H1 (cell line): ENCODE results near the gene MBNL2. TPM values are rescaled to one million over a fixed set of nuclear protein-coding genes. Genes with fewer than 3 reads are reported as not detected.

Experiments used
- CTCF ChIA-PET: fragments of 300-600 bp; sonication (Branson Sonifier 250); formaldehyde crosslinking; loops from one replicate; lab custom pipeline; 2021; ENCODE audit not compliant: partially characterized antibody; lab: Charles Lee
- POLR2A ChIA-PET: fragments of 300-600 bp; sonication (Branson Sonifier 250); formaldehyde crosslinking; loops from one replicate; lab custom pipeline; 2021; ENCODE audit warnings: inconsistent platforms; ENCODE audit not compliant: partially characterized antibody; lab: Charles Lee
- DNase-seq, 2 experiments: peaks; one replicate each; pipeline versions ENCODE4 v3.0.0 to v3.0.0-alpha.2; 2010 to 2022; ENCODE audit warnings: low spot score in 2 of 2, low read depth in 1 of 2, mixed read lengths in 1 of 2
- FAIRE-seq: peaks from 2 replicates; lab custom pipeline; 2011; peaks lifted over from hg19 to GRCh38; lab: Jason Lieb, UNC
- H2AFZ ChIP-seq: 2 replicates; pipeline ENCODE4 v1.8.1; 2012; ENCODE audit warnings: low read length, inconsistent platforms
- H2AK5ac ChIP-seq: 2 replicates; pipeline ENCODE4 v1.6.1; 2013; ENCODE audit warnings: low read depth, low read length
- H2BK120ac ChIP-seq: replicated peaks from 2 replicates; pipeline ENCODE3; 2013; ENCODE audit warnings: low read depth, low read length, inconsistent platforms
- H2BK12ac ChIP-seq: 2 replicates; pipeline ENCODE4 v1.6.1; 2013; ENCODE audit warnings: low read depth, low read length
- H2BK15ac ChIP-seq: 2 replicates; pipeline ENCODE4 v1.6.1; 2013; ENCODE audit warnings: low read length
- H2BK20ac ChIP-seq: 2 replicates; pipeline ENCODE4 v1.6.1; 2013; ENCODE audit warnings: low read length
- H2BK5ac ChIP-seq: 2 replicates; pipeline ENCODE4 v1.6.1; 2013; ENCODE audit warnings: low read depth, low read length
- H3K14ac ChIP-seq: 2 replicates; pipeline ENCODE4 v1.6.1; 2013; ENCODE audit warnings: inconsistent platforms; ENCODE audit not compliant: insufficient read length
- H3K18ac ChIP-seq: 2 replicates; pipeline ENCODE4 v1.6.1; 2013; ENCODE audit warnings: low read length; ENCODE audit errors: extremely low read depth
- H3K23ac ChIP-seq: 2 replicates; pipeline ENCODE4 v1.6.1; 2013; ENCODE audit warnings: inconsistent platforms; ENCODE audit not compliant: insufficient read length
- H3K23me2 ChIP-seq: 2 replicates; pipeline ENCODE4 v1.6.1; 2013; ENCODE audit warnings: low read depth, low read length
- H3K27ac ChIP-seq: 2 replicates; pipeline ENCODE4 v1.6.1; 2011; ENCODE audit warnings: low read depth, low read length, inconsistent platforms
- H3K27me3 ChIP-seq, 4 experiments: replicated peaks in 1 of 4; 1 replicate in 1 of 4; 2 replicates in 3 of 4; pipeline versions ENCODE4 v1.6.1 to v1.8.1; 2011 to 2013; ENCODE audit warnings: low read length in 3 of 4, mild to moderate bottlenecking in 3 of 4, inconsistent platforms in 2 of 4, mixed read lengths in 2 of 4, moderate library complexity in 1 of 4; ENCODE audit not compliant: control insufficient read depth in 3 of 4, insufficient read depth in 3 of 4; ENCODE audit errors: extremely low read depth in 1 of 4
- H3K36me3 ChIP-seq, 4 experiments: 2 replicates each; pipeline versions ENCODE4 v1.6.1 to v1.8.1; 2011 to 2013; ENCODE audit warnings: mild to moderate bottlenecking in 4 of 4, low read length in 3 of 4, moderate library complexity in 2 of 4, control low read depth in 1 of 4, inconsistent platforms in 1 of 4; ENCODE audit not compliant: insufficient read depth in 4 of 4, control insufficient read depth in 2 of 4
- H3K4ac ChIP-seq: replicated peaks from 2 replicates; pipeline ENCODE3; 2013; ENCODE audit warnings: low read length, low read depth, mixed read lengths, inconsistent platforms; ENCODE audit not compliant: insufficient read length
- H3K4me1 ChIP-seq, 4 experiments: replicated peaks in 1 of 4; 1 replicate in 1 of 4; 2 replicates in 3 of 4; pipeline versions ENCODE4 v1.6.1 to v1.8.1; 2011 to 2013; ENCODE audit warnings: low read length in 3 of 4, inconsistent platforms in 2 of 4, mixed read lengths in 1 of 4; ENCODE audit not compliant: insufficient read depth in 4 of 4, control insufficient read depth in 3 of 4
- H3K4me2 ChIP-seq, 2 experiments: 2 replicates each; pipeline versions ENCODE4 v1.6.1 to v1.8.1; 2011 to 2013; ENCODE audit warnings: low read depth in 2 of 2, low read length in 2 of 2, control low read depth in 1 of 2, inconsistent platforms in 1 of 2, mild to moderate bottlenecking in 1 of 2; ENCODE audit not compliant: insufficient read depth in 1 of 2
- H3K4me3 ChIP-seq, 4 experiments: fragments of 200-600, 300-600 bp in 1 of 4; sonication (generic), shearing (Covaris generic), sonication (Bioruptor Twin) in 1 of 4; 2 replicates each; pipeline versions ENCODE4 v1.5.1 to v1.8.1; 2011 to 2016; ENCODE audit warnings: low read length in 4 of 4, low read depth in 3 of 4, control low read depth in 2 of 4, inconsistent platforms in 2 of 4, mild to moderate bottlenecking in 2 of 4, mixed read lengths in 1 of 4, moderate library complexity in 1 of 4; ENCODE audit not compliant: insufficient read depth in 2 of 4; ENCODE audit errors: extremely low read depth in 1 of 4
- H3K56ac ChIP-seq: replicated peaks from 2 replicates; pipeline ENCODE3; 2013; ENCODE audit warnings: low read depth, mild to moderate bottlenecking, mixed read lengths, low read length, inconsistent platforms; ENCODE audit not compliant: insufficient read length
- H3K79me1 ChIP-seq: 2 replicates; pipeline ENCODE4 v1.6.1; 2013; ENCODE audit warnings: low read depth, low read length, control low read depth
- H3K79me2 ChIP-seq, 2 experiments: 2 replicates each; pipeline versions ENCODE4 v1.6.1 to v1.8.1; 2012 to 2013; ENCODE audit warnings: low read length in 2 of 2, mild to moderate bottlenecking in 2 of 2, inconsistent platforms in 1 of 2; ENCODE audit not compliant: insufficient read depth in 2 of 2, control insufficient read depth in 1 of 2
- H3K9ac ChIP-seq, 4 experiments: replicated peaks in 1 of 4; 1 replicate in 1 of 4; 2 replicates in 3 of 4; pipeline versions ENCODE4 v1.6.1 to v1.8.1; 2011 to 2013; ENCODE audit warnings: low read depth in 3 of 4, low read length in 3 of 4, control low read depth in 2 of 4, mild to moderate bottlenecking in 2 of 4, moderate library complexity in 2 of 4, inconsistent platforms in 1 of 4; ENCODE audit errors: extremely low read depth in 1 of 4
- H3K9me3 ChIP-seq, 2 experiments: 2 replicates each; pipeline versions ENCODE4 v1.6.1 to v1.8.1; 2012 to 2013; ENCODE audit warnings: mild to moderate bottlenecking in 2 of 2, moderate library complexity in 2 of 2, control low read depth in 1 of 2, inconsistent platforms in 1 of 2, low read depth in 1 of 2, low read length in 1 of 2, mixed read lengths in 1 of 2; ENCODE audit not compliant: insufficient read depth in 2 of 2
- H4K20me1 ChIP-seq, 2 experiments: replicated peaks in 1 of 2; 2 replicates each; pipeline versions ENCODE3 to v1.8.1; 2011 to 2013; ENCODE audit warnings: inconsistent platforms in 2 of 2, low read length in 2 of 2, mild to moderate bottlenecking in 1 of 2; ENCODE audit not compliant: insufficient read depth in 2 of 2, control insufficient read depth in 1 of 2
- H4K5ac ChIP-seq: 2 replicates; pipeline ENCODE4 v1.6.1; 2013; ENCODE audit warnings: low read length, low read depth, mixed read lengths, inconsistent platforms; ENCODE audit not compliant: insufficient read length
- H4K8ac ChIP-seq: 2 replicates; pipeline ENCODE4 v1.8.0; 2013; ENCODE audit warnings: mild to moderate bottlenecking, moderate library complexity, low read length, inconsistent platforms; ENCODE audit not compliant: insufficient read depth; ENCODE audit errors: extremely low read depth
- H4K91ac ChIP-seq: replicated peaks from 2 replicates; pipeline ENCODE3; 2013; ENCODE audit warnings: low read length, mixed read lengths, inconsistent platforms; ENCODE audit not compliant: insufficient read length
- BCL11A ChIP-seq, 2 experiments: IDR thresholded peaks; one replicate each; pipeline ENCODE4 v1.6.1; 2011; ENCODE audit warnings: low read depth in 2 of 2, low read length in 2 of 2, mild to moderate bottlenecking in 2 of 2
- EGR1 ChIP-seq: IDR thresholded peaks from 2 replicates; pipeline ENCODE4 v1.6.1; 2011; ENCODE audit warnings: low read depth, low read length, borderline replicate concordance
- KDM5A ChIP-seq: fragments of 200-600 bp; IDR thresholded peaks from 2 replicates; pipeline ENCODE4 v1.7.1; 2012; ENCODE audit warnings: mild to moderate bottlenecking, low read length, inconsistent platforms, mixed read lengths
- POLR2A ChIP-seq, 2 experiments: IDR thresholded peaks; 1 replicate in 1 of 2; 2 replicates in 1 of 2; pipeline ENCODE4 v1.6.1; 2011; ENCODE audit warnings: low read depth in 2 of 2, low read length in 2 of 2, mild to moderate bottlenecking in 2 of 2; ENCODE audit errors: control extremely low read depth in 1 of 2
- RBBP5 ChIP-seq: IDR thresholded peaks from 2 replicates; pipeline ENCODE4 v1.7.1; 2012; ENCODE audit warnings: low read depth, mild to moderate bottlenecking, inconsistent platforms, low read length, moderate library complexity, borderline replicate concordance
- SP4 ChIP-seq: IDR thresholded peaks from 2 replicates; pipeline ENCODE4 v1.6.1; 2012; ENCODE audit warnings: low read length, inconsistent platforms
- TCF12 ChIP-seq: IDR thresholded peaks from 2 replicates; pipeline ENCODE4 v1.6.1; 2011; ENCODE audit warnings: low read depth, mild to moderate bottlenecking, low read length
- WGBS, 2 experiments: shearing (Covaris generic) in 1 of 2; methylation state at CpG; one replicate each; pipeline versions ENCODE4 v1.1.6 to v1.1.7; 2013 to 2015; ENCODE audit warnings: low lambda C conversion rate in 2 of 2, mixed read lengths in 2 of 2, inconsistent platforms in 1 of 2, low coverage in 1 of 2, missing lambda C conversion rate in 1 of 2; ENCODE audit not compliant: insufficient replicate concordance in 2 of 2, insufficient coverage in 1 of 2, insufficient read length in 1 of 2; ENCODE audit errors: extremely low coverage in 1 of 2, missing lambda C conversion rate in 1 of 2; 5-methylcytosine and 5-hydroxymethylcytosine counted together
- polyA plus RNA-seq, 7 experiments: library from polyadenylated mRNA; depleted of rRNA in 3 of 7; stranded (reverse) in 5 of 7; unstranded in 2 of 7; fragments of >200 nt in 5 of 7; fragments of 200-250 nt in 2 of 7; gene quantifications; 1 replicate in 5 of 7; 2 replicates in 1 of 7; 4 replicates in 1 of 7; pipeline versions ENCODE4 v1.2.1 to v1.2.3, GENCODE V29; 2011 to 2013; ENCODE audit warnings: missing spikeins in 2 of 7, mixed read lengths in 2 of 7
- total RNA-seq: library from RNA; stranded (reverse); fragmentation: NEBNext Ultra II Directional; extraction: Animal tissue kit (Norgen Biotek cat#: 25700); gene quantifications from 2 replicates; pipeline ENCODE4 v1.2.1, GENCODE V29; 2021
- TF ChIP-seq, protein P1 (sequence below): IDR thresholded peaks from 2 replicates; pipeline ENCODE4 v1.6.1; 2012; ENCODE audit warnings: low read length, inconsistent platforms
- TF ChIP-seq, protein P2 (sequence below), 3 experiments: IDR thresholded peaks; 1 replicate in 2 of 3; 2 replicates in 1 of 3; pipeline versions ENCODE4 v1.5.1 to v1.6.1; 2011; ENCODE audit warnings: low read length in 3 of 3, mild to moderate bottlenecking in 3 of 3, inconsistent platforms in 2 of 3, low read depth in 1 of 3, moderate library complexity in 1 of 3; ENCODE audit not compliant: insufficient read depth in 1 of 3; ENCODE audit errors: control extremely low read depth in 1 of 3

The MBNL2 gene
- total and polyA plus RNA-seq, 2 of the 8 experiments (the other 6 are each of a cell fraction or from before 2014, with no cell fraction given) = 1.0 to 2.6 TPM

DNA sequence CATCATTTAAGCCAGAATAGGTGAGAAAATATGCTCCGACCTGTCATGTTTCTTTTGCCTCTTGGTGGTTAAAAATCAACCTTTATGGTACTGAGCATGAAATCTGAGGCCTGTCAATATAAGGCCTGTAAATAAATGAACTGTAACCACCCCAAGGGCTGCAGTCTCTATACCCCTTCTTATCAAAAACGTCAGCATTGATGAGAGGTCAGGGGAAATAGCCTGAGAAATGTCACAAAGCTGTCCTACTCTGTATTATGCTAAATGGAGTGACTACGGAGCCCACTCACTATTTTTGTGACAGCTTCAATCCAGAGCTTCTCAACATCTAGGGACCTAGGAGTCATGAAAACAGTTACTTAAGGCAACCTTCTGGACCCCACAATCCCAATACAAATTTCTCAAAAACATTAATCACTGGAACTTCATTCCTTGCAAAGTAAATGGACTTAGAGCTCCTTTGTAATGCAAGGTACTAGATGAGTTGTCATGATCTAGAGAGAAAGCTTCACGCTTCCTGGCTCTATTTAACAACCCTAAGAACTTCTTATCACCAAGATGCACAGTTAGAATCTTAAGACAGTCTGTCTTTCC, 209.1 kb downstream of the MBNL2 start:
- Histone ChIP-seq H3K9ac (no peak overlapping the region), H3K36me3 (no peaks in the 10 kb centered on the region), H2BK12ac (no peak overlapping the region), H3K27ac (no peak overlapping the region), H2AK5ac (no peak overlapping the region), H2AFZ (no peak overlapping the region), H3K14ac (no peak overlapping the region), H3K27me3 (no peaks in the 10 kb centered on the region), H4K8ac (no peak overlapping the region), H3K79me2 (peaks cover 0 to 19% of the 10 kb centered on the region in 2 experiments; a peak in 2 of 4 replicates), H2BK120ac (no peak overlapping the region), H3K4me3 (peak overlapping the region in 1 of 4 experiments; percentile 98; a peak in 2 of 8 replicates), H3K23me2 (peaks cover 12% of the 10 kb centered on the region), H3K4me1 (peaks cover 0 to 3% (median 1%) of the 10 kb centered on the region in 4 experiments; a peak in 3 of 7 replicates), H2BK5ac (no peak overlapping the region), H3K23ac (no peak overlapping the region), H3K79me1 (no peaks in the 10 kb centered on the region), H3K18ac (no peak overlapping the region), H4K20me1 (peaks cover 0 to 1% of the 10 kb centered on the region in 2 experiments), H3K9me3 (no peaks in the 10 kb centered on the region), H3K4me2 (peak overlapping the region; percentile 79 to 93; a peak in 3 of 4 replicates), H3K4ac (no peak overlapping the region), H4K5ac (no peak overlapping the region), H4K91ac (no peak overlapping the region), H2BK20ac (no peak overlapping the region), H3K56ac (no peak overlapping the region), H2BK15ac (no peak overlapping the region)
- DNase-seq = no peak
- ChIA-PET CTCF (interaction anchor here (1.7 kb wide), 1 partner anchor 72 kb away, joined by 4 read pairs; no protein-coding TSS in a partner anchor), POLR2A (interaction anchor here (2.7 kb wide), 1 partner anchor 14 kb away, joined by 11 read pairs; no protein-coding TSS in a partner anchor)
- no peak for FAIRE-seq
- 90% methylated on average over 4 of the region's 4 CpGs; no CpG with 5 or more reads in 1 of the 2 experiments for WGBS, 2 experiments
- no peak for TF ChIP-seq POLR2A (IDR thresholded peaks at IDR 0.05; ENCODE audit: control extremely low read depth in 1 of 2, low read depth in 2 of 2, low read length in 2 of 2)
- TF ChIP-seq TCF12 = no peak
- TF ChIP-seq KDM5A = no peak
- no peak for TF ChIP-seq RBBP5
- no peak for TF ChIP-seq EGR1
- TF ChIP-seq, protein P1, sequence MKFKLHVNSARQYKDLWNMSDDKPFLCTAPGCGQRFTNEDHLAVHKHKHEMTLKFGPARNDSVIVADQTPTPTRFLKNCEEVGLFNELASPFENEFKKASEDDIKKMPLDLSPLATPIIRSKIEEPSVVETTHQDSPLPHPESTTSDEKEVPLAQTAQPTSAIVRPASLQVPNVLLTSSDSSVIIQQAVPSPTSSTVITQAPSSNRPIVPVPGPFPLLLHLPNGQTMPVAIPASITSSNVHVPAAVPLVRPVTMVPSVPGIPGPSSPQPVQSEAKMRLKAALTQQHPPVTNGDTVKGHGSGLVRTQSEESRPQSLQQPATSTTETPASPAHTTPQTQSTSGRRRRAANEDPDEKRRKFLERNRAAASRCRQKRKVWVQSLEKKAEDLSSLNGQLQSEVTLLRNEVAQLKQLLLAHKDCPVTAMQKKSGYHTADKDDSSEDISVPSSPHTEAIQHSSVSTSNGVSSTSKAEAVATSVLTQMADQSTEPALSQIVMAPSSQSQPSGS = no peak
- TF ChIP-seq, protein P2, sequence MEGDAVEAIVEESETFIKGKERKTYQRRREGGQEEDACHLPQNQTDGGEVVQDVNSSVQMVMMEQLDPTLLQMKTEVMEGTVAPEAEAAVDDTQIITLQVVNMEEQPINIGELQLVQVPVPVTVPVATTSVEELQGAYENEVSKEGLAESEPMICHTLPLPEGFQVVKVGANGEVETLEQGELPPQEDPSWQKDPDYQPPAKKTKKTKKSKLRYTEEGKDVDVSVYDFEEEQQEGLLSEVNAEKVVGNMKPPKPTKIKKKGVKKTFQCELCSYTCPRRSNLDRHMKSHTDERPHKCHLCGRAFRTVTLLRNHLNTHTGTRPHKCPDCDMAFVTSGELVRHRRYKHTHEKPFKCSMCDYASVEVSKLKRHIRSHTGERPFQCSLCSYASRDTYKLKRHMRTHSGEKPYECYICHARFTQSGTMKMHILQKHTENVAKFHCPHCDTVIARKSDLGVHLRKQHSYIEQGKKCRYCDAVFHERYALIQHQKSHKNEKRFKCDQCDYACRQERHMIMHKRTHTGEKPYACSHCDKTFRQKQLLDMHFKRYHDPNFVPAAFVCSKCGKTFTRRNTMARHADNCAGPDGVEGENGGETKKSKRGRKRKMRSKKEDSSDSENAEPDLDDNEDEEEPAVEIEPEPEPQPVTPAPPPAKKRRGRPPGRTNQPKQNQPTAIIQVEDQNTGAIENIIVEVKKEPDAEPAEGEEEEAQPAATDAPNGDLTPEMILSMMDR (IDR thresholded peaks at IDR 0.05; ENCODE audit: control extremely low read depth in 1 of 3, insufficient read depth in 1 of 3, low read depth in 1 of 3, low read length in 3 of 3) = no peak
- TF ChIP-seq BCL11A (IDR thresholded peaks at IDR 0.05; ENCODE audit: low read depth in 2 of 2, low read length in 2 of 2) = no peak
- TF ChIP-seq SP4 = no peak
